ENCODE results near the gene ACIN1.

Gene ACIN1

DNA sequence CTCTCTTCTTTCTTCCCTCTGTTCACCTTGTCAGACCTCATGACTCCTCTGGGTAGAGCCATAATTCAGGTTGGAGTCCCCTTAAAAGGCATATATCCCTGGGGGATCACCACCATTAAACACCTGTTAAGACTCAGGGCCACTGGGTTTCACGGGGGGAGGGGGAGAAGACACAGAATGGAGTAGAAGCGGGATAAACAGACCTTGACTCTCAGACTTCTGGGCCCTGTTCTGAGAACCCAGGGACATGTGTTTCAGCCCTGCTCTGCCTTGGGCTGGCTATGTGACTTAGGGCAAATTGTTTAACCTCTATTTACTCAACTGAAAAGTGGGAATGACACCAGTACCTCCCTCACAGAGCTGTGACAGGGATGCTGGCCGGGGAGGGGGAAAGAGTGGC, 42.3 kb downstream of the ACIN1 start:
- no peak for DNase-seq
- in situ Hi-C loops (cut with MboI; ENCODE audit: low pct_unique_long_range_greater_than_20kb, low sequenced_read_pairs): no loop called here

DNA sequence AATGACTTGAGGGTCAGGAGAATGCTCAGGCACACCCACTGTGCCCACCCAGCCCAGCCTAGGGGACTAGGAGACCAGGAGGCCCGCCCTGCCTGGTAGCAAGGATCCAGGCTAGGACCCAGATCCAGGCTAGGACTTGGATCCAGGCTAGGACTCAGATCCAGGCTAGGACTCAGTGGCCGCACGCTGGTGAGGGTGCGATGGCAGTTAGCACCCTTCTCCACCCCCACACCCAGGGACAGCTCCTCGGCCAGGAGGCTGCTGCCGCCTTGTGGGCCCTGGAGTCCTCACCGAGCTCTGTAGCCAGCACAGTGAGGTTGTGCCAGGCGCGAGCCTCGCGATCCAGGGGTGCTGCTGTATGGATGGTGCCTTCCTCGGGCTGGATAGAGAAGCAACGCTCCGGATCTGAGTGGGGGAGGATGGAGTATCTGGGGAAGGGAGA, 42.7 kb downstream of the ACIN1 start:
- no peak for DNase-seq
- in situ Hi-C loops (cut with MboI; ENCODE audit: low pct_unique_long_range_greater_than_20kb, low sequenced_read_pairs): no loop called here

GRCh38 chr14:23051141-23052057, 43.5 kb downstream of the ACIN1 start:
- in situ Hi-C loops (cut with MboI; ENCODE audit: low pct_unique_long_range_greater_than_20kb, low sequenced_read_pairs): no loop called here
- DNase-seq: no peak

- in situ Hi-C loops (cut with MboI; ENCODE audit: low pct_unique_long_range_greater_than_20kb, low sequenced_read_pairs): no loop called here
- no peak for DNase-seq
These were observed 45.9 kb downstream of the ACIN1 start for GRCh38 chr14:23049011-23049410.

DNA sequence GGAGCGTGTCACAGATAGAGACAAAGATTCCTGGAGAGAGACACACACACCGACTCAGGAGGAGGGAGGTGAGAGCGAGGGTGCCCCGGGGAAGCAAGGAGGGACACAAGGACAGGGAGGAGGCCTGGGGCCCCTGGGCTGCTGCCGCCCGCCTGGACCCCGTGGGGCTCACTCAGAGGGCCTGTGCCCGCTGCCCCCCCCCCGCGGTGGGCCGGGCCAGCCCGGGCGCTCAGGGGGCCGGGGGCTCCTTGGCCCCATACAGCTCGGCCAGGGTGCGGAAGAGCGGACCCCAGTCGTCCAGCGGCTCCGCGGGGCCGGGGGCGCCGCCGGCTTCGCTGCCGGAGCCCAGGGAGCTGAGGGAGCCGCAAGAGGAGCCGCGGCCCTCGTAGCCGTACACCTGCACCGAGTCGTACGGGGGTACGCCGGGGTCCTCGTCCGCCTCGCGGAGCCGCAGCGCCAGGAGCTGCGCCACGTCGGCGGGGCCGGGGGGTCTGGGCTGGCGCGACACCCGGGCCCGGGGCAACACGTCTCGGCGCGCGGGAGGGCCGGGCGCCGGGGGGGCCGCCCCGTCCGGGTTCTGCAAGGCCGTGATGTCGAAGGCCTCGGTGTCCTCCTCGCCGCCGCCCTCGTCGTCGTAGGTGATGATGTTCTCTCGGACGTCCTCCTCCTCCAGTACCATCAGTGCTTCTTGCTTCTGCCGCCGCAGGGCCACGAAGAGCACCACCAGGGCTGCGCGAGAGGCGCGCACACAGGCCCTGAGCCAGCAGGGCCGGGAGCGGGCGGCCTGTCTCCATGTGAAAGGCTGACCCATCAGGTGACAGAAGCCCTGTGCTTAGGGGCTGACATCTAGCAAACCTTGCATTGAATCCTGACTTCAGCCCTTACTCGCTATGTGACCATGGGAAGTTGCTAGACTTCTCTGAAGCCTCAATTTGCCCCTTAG, 46.9 kb downstream of the ACIN1 start:
- in situ Hi-C loops (cut with MboI; ENCODE audit: low pct_unique_long_range_greater_than_20kb, low sequenced_read_pairs): no loop called here
- DNase-seq: no peak

- in situ Hi-C loops (cut with MboI; ENCODE audit: low pct_unique_long_range_greater_than_20kb, low sequenced_read_pairs): no loop called here
- no peak for DNase-seq
These were observed 47.8 kb downstream of the ACIN1 start for GRCh38 chr14:23047034-23047634.

DNA sequence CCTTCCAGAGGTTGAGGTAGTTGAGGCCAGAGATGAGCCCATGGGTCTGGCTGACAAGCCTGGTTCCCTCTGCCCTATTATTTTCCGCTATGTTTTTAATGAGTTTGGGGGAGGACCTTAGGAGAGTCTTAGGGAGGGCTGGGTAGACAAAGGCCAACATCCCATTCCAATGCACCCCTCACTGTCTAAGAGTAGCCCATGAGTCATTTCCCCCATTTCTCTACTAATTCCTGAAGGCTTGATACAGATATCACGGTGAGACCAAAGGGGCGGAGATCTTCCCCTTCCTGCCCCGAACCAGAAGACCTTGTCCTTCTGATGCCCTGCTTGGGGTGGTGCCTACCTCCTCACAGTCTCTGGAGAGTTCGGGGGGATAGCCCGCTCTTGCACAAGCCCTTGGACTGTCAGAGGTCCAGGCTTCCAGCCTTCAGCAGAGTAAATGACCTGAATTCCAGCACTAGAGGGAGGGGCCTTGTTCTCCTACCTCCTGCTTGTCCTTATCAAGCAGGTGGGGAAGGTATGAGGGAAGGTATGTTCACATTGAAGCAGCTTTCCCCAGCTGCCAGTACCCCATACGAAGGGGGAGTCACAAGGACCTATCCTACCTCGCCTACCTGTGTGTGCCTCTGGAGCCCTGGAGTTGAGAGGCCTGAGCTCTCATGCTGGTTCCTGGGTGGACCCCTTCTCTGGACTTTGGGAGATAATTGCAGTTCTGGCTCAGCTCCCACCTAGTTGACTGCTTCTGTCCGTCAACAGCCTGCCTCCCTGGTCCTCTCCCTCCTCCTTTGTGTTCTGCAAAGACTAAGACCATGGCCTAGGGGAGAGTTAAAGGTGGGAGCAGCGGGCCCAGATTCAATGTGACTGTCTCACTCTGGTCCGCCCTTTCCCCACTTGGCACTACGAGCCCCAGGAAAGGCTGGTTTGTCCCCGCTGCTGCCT, 49.2 kb downstream of the ACIN1 start:
- no peak for DNase-seq
- in situ Hi-C loops (cut with MboI; ENCODE audit: low pct_unique_long_range_greater_than_20kb, low sequenced_read_pairs): no loop called here

- in situ Hi-C loops (cut with MboI; ENCODE audit: low pct_unique_long_range_greater_than_20kb, low sequenced_read_pairs): no loop called here
- no peak for DNase-seq
These were observed 50.1 kb downstream of the ACIN1 start for GRCh38 chr14:23044840-23045239.

DNA sequence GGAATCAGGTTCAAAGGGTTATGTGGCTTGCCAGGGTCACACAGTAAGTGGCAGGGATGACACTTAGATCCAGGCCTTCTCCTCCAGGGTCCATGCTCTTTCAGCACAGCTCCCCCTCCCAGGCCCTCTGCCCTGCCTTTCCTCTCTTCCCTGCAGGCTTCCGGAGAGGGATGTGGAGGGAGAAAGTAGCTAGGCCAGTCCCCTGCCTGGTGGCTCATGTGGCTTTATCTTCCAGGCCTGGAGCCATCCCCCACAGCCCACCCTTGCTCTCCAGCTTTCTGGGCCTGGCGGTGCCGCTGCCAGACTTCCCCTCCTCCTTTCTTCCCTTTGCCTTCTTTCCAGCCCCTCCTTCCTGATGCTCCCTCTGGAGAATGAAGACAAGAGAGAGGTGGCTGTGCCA, 51.2 kb downstream of the ACIN1 start:
- in situ Hi-C loops (cut with MboI; ENCODE audit: low pct_unique_long_range_greater_than_20kb, low sequenced_read_pairs): no loop called here
- DNase-seq: no peak

DNA sequence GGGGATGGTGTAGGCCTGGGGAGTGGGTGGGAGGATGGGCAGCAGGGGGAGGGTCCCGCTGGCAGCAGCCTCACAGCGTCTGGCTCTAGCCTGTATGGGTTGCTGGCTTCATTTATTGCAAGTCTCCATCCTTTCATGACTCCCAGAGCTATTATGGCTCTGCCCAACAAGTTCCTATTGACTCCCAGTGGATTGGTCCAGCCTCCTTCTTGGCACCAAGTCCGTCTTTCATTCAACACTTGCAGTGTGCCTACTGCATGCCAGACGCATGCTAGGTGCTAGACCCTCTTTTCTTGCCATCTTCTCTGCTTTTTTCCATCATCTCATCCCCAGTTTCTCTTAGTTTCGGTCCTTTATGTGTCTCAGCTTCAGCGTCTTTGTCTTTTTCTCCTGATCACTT, 51.8 kb downstream of the ACIN1 start:
- no peak for DNase-seq
- in situ Hi-C loops (cut with MboI; ENCODE audit: low pct_unique_long_range_greater_than_20kb, low sequenced_read_pairs): no loop called here

DNA sequence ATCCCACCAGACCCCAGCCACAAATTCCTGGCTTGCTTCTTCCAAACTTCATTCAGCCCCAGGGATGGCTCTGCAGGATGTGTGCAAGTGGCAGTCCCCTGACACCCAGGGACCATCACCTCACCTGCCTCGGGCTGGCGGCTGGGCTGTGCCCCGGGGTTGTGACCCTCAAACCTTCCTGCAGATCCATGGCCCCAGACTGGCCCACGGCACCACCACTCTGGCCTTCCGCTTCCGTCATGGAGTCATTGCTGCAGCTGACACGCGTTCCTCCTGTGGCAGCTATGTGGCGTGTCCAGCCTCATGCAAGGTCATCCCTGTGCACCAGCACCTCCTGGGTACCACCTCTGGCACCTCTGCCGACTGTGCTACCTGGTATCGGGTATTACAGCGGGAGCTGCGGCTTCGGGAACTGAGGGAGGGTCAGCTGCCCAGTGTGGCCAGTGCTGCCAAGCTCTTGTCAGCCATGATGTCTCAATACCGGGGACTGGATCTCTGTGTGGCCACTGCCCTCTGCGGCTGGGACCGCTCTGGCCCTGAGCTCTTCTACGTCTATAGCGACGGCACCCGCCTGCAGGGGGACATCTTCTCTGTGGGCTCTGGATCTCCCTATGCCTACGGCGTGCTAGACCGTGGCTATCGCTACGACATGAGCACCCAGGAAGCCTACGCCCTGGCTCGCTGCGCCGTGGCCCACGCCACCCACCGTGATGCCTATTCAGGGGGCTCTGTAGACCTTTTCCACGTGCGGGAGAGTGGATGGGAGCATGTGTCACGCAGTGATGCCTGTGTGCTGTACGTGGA, 52.6 kb downstream of the ACIN1 start, which contains the start of gene PSMB11:
Gene PSMB11, plus strand, starts transcription at position 51 of the 804 bp plus-strand sequence. Its CDS starts 14 bp downstream, at position 65.
- in situ Hi-C loops (cut with MboI; ENCODE audit: low pct_unique_long_range_greater_than_20kb, low sequenced_read_pairs): no loop called here
- DNase-seq: no peak

DNA sequence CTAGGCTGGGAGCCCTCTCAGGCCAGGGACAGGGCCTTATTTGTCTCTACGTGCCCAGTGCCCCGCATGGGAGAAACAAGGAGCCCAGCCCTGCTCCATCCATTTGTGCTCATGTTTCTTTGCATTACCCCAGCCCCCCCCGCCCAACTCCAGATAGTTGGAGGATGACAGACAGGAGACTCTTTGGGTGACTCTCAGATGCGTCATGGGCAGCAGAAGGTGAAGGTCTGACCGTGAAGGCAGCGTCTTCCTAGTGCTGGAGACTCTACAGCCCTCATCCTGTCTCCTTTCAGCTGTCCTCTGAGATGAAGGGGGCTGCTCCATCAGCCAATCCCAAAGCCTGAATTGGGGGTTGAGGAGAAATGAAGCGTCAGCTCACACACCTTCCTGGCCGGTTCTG, 53.2 kb downstream of the ACIN1 start:
- in situ Hi-C loops (cut with MboI; ENCODE audit: low pct_unique_long_range_greater_than_20kb, low sequenced_read_pairs): no loop called here
- no peak for DNase-seq

DNA sequence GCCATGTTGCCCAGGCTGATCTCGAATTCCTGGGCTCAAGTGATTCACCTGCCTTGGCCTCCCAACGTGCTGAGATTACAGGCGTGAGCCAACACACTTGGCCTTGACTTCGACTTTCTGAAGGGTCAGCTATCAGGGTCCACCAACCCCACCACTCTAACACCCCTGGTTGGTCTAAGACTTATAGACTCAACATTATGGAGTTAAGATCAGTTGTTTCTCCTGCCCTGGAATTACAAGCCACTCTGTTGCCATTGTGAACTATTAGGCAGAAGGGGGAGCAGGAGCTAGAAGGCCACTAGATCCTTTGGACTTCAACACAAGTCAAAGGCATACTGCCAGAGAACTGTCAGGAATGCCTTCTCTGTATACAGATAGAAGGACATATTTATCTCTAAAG, 54.8 kb downstream of the ACIN1 start:
- no peak for DNase-seq

DNA sequence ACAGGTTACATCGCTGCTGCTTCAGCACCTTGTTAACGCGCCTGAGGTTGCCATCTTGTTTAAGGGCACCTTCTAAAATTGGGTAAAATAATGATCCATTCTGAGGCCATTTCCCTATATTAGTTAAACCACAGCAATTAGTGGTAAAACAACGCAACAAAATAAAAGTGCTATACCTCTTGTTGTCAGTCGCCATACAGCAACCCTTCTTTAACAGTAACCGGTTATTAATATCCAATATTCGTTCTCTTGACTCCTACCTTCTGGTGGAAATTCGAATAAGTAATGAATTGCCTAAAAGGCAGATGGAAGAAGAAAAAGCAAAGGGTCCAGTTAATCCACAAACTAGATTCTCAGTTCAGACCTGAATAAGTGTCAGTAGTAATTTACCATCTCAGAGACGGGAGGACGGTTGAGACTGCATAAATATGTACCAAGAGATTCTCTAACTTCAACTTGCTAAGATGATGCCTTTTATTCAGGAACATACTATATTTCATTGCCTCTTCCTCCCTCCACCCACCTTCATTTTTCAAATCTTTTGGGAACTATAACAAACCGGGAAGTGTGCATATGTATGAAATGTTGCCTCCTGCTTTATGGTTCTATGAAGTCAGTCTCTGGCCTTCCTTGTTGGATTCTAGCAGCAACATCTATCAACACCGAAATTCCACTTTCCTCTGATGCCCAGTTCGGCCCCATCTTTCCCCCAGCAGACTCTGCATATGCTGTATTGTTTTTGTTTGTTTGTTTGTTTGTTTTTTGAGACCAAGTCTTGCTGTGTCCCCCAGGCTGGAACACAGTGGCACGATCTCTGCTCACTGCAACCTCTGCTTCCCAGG, 59.4 kb downstream of the ACIN1 start:
- no peak for DNase-seq
- in situ Hi-C loops (cut with MboI; ENCODE audit: low pct_unique_long_range_greater_than_20kb, low sequenced_read_pairs): no loop called here

More for the DNA sequence above, 54.8 kb downstream of the ACIN1 start:
- in situ Hi-C loops (cut with MboI; ENCODE audit: low pct_unique_long_range_greater_than_20kb, low sequenced_read_pairs): no loop called here

DNA sequence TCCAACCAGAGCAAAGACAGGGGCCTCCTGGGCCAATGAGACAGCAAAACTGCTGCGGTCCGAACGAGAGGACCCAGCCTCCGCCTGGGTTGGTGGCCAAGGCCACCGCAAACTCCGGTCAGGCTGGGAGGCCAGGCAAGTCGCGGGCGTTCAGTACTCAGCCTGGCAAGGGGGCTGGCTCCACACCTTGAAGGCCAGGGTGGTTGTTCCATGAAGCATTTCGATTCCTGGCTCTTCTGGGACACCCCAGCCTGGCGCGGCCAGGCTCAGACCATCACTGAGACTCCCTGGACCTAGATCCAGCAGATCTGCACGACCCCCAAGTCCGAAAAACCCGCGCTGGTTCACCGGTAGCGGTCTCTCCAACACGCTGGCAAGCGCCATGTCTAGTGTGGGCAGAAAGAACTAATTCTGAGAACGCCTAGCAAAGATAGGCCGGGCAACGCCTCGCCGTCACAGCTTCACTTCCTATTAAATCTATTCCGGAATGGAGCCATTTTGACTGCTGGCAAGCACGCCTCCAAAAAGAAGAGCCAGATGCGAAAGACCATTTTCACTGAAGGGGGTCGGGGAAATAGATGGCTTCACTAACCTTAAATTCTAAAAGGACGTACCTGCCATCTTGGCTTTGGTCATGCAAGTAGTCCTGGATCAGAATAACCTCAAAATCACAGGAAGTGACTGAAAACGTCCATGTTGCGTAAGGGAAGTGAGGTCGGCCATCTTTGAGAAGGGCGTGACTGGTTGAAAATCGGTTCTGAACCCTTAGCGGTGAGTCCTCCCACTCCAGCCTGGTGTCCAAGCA, 60.2 kb downstream of the ACIN1 start, which contains the start of gene PSMB5:
Gene PSMB5, minus strand, starts transcription at position 403 of the 805 bp plus-strand sequence. Its CDS starts 19 bp downstream, at position 384.
- DNase-seq: peak; percentile 97
- in situ Hi-C loops (cut with MboI; ENCODE audit: low pct_unique_long_range_greater_than_20kb, low sequenced_read_pairs): no loop called here
